ENCODE results near the gene SOCS3. TPM values are rescaled to one million over a fixed set of nuclear protein-coding genes. Genes with fewer than 3 reads are reported as not detected.
"Not testable (repeated sequence)": the region's sequence is repeated elsewhere in the genome, so short reads cannot be mapped to it uniquely, and the experiment has no call there.

Gene SOCS3
- total RNA-seq, 1 experiment from 2014 or later = 11.3 TPM

- H3K4me1 Mint-ChIP-seq (ENCODE audit: low read depth, unreplicated experiment) = peaks cover 36% of the 10 kb centered on the region
- peak overlapping the region; percentile 82 for H3K4me3 Mint-ChIP-seq (ENCODE audit: unreplicated experiment)
- Histone ChIP-seq H3K36me3 (ENCODE audit: control insufficient read depth, insufficient read depth, low read length) (no peaks in the 10 kb centered on the region), H3K4me3 (ENCODE audit: low read depth, low read length) (peak overlapping the region; percentile 60), H3K9me3 (no peaks in the 10 kb centered on the region), H3K27me3 (replicated peaks; ENCODE audit: control insufficient read depth, insufficient read depth, low read length) (no peaks in the 10 kb centered on the region), H3K4me1 (peaks cover 41% of the 10 kb centered on the region)
- TF ChIP-seq, protein P1, sequence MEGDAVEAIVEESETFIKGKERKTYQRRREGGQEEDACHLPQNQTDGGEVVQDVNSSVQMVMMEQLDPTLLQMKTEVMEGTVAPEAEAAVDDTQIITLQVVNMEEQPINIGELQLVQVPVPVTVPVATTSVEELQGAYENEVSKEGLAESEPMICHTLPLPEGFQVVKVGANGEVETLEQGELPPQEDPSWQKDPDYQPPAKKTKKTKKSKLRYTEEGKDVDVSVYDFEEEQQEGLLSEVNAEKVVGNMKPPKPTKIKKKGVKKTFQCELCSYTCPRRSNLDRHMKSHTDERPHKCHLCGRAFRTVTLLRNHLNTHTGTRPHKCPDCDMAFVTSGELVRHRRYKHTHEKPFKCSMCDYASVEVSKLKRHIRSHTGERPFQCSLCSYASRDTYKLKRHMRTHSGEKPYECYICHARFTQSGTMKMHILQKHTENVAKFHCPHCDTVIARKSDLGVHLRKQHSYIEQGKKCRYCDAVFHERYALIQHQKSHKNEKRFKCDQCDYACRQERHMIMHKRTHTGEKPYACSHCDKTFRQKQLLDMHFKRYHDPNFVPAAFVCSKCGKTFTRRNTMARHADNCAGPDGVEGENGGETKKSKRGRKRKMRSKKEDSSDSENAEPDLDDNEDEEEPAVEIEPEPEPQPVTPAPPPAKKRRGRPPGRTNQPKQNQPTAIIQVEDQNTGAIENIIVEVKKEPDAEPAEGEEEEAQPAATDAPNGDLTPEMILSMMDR (IDR thresholded peaks at IDR 0.05; ENCODE audit: insufficient read depth in 1 of 2, low read depth in 1 of 2, low read length in 1 of 2, severe bottlenecking in 1 of 2, unreplicated experiment in 1 of 2) = peak in 1 of 2 experiments; percentile 15
- H3K27me3 Mint-ChIP-seq (ENCODE audit: insufficient read depth, unreplicated experiment) = no peaks in the 10 kb centered on the region
- H3K9me3 Mint-ChIP-seq (ENCODE audit: unreplicated experiment) = no peaks in the 10 kb centered on the region
- H3K36me3 Mint-ChIP-seq (ENCODE audit: insufficient read depth, unreplicated experiment) = no peaks in the 10 kb centered on the region
- intact Hi-C loops (cut with micrococcal nuclease; ENCODE audit: unreplicated experiment) = loop anchor here (1.0 kb wide), 1 partner anchor 107 kb away; no protein-coding TSS in a partner anchor
- BruUV-seq (replicated peaks) = no TSS peak
- peak; percentile 95 for DNase-seq
- peak overlapping the region; percentile 88 for H3K27ac Mint-ChIP-seq (ENCODE audit: unreplicated experiment)
- ChIA-PET POLR2A (interaction anchor here (0.5 to 1.2 kb wide), 11 partner anchors 8 to 423 kb away, joined by 3 to 7 read pairs (median 3); no protein-coding TSS in a partner anchor), CTCF (interaction anchor here (0.5 to 1.7 kb wide), 9 partner anchors 24 to 1945 kb away, joined by 3 to 15 read pairs (median 4); no protein-coding TSS in a partner anchor)
These were observed 45.9 kb downstream of the SOCS3 start for GRCh38 chr17:78313735-78314648.

GRCh38 chr17:78309659-78310255 is 50.1 kb downstream of the SOCS3 start:
- H3K9me3 ChIP-seq; H3K4me3 ChIP-seq (ENCODE audit: low read depth, low read length); POLR2A ChIA-PET; H3K36me3 ChIP-seq (ENCODE audit: control insufficient read depth, insufficient read depth, low read length); H3K27ac Mint-ChIP-seq (ENCODE audit: unreplicated experiment); H3K9me3 Mint-ChIP-seq (ENCODE audit: unreplicated experiment); H3K4me3 Mint-ChIP-seq (ENCODE audit: unreplicated experiment); DNase-seq; H3K4me1 ChIP-seq; H3K27me3 Mint-ChIP-seq (ENCODE audit: insufficient read depth, unreplicated experiment); H3K36me3 Mint-ChIP-seq (ENCODE audit: insufficient read depth, unreplicated experiment); BruUV-seq (replicated peaks); intact Hi-C loops (cut with micrococcal nuclease; ENCODE audit: unreplicated experiment); H3K27me3 ChIP-seq (replicated peaks; ENCODE audit: control insufficient read depth, insufficient read depth, low read length): not testable (repeated sequence)
- CTCF ChIA-PET = interaction anchor here (1.1 kb wide), 1 partner anchor 51 kb away, joined by 3 read pairs; no protein-coding TSS in a partner anchor
- peaks cover 13% of the 10 kb centered on the region for H3K4me1 Mint-ChIP-seq (ENCODE audit: low read depth, unreplicated experiment)

DNA sequence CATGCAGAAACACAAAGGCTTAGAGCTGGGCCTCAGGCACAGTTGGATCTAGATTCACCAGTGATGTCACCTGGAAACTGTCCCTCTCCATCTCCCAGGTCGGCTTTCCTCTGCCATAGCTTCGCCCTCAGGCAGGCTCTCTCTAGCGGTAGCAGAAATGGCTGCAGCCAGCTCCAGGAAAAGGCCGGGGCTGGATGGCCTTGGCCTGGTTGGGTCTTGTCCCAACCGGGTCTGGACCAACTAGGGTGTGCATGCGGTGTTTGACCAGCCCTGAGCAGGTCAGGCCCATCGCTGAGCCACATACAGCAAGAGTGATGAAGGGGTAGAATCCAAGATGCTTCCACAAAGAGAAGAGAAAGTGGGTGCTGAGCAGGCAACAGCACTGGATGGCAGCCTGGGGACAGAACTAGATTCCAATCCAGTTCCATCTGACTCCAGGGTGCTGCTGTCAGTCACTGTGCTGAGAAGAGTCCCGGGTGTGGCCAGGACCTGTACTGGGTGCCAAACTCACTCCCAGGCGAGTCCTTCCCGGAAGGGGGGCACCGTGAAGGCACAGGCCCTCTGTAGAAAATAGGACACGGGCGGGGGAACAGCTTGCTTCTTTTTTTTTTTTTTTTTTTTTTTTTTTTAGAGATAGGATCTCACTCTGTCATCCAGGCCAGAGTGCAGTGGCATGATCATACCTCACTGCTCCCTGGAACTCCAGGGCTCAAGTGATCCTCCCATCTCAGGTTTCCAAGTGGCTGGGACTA is 51.8 kb downstream of the SOCS3 start:
- H3K4me3 Mint-ChIP-seq (ENCODE audit: unreplicated experiment) = no peak overlapping the region
- intact Hi-C loops (cut with micrococcal nuclease; ENCODE audit: unreplicated experiment) = no loop called here
- ChIA-PET CTCF (interaction anchor here (0.6 kb wide), 4 partner anchors 16 to 140 kb away, joined by 3 to 4 read pairs (median 3); no protein-coding TSS in a partner anchor), POLR2A (no interaction called here)
- Histone ChIP-seq H3K36me3 (ENCODE audit: control insufficient read depth, insufficient read depth, low read length) (no peaks in the 10 kb centered on the region), H3K4me1 (no peaks in the 10 kb centered on the region), H3K4me3 (ENCODE audit: low read depth, low read length) (no peak overlapping the region), H3K27me3 (replicated peaks; ENCODE audit: control insufficient read depth, insufficient read depth, low read length) (no peaks in the 10 kb centered on the region), H3K9me3 (no peaks in the 10 kb centered on the region)
- H3K27ac Mint-ChIP-seq (ENCODE audit: unreplicated experiment) = no peak overlapping the region
- no peaks in the 10 kb centered on the region for H3K36me3 Mint-ChIP-seq (ENCODE audit: insufficient read depth, unreplicated experiment)
- H3K27me3 Mint-ChIP-seq (ENCODE audit: insufficient read depth, unreplicated experiment) = no peaks in the 10 kb centered on the region
- peaks cover 10% of the 10 kb centered on the region for H3K4me1 Mint-ChIP-seq (ENCODE audit: low read depth, unreplicated experiment)
- TF ChIP-seq, protein P1 (IDR thresholded peaks at IDR 0.05; ENCODE audit: insufficient read depth in 1 of 2, low read depth in 1 of 2, low read length in 1 of 2, severe bottlenecking in 1 of 2, unreplicated experiment in 1 of 2) = no peak
- H3K9me3 Mint-ChIP-seq (ENCODE audit: unreplicated experiment) = no peaks in the 10 kb centered on the region
- DNase-seq = peak in 1 of 2 experiments; percentile 53
- BruUV-seq (replicated peaks) = no TSS peak

All from Caco-2 (cell line).